Adrenal gland (tissue), 5 donors: ENCODE results near the gene TEX50.

Experiments
- POLR2A ChIP-seq, 2 donors: fragments of 450-650 bp; IDR thresholded peaks; one replicate each; pipeline ENCODE4 v1.6.1; 2017; ENCODE audit warnings: antibody characterized with exemption in 2 of 2, mild to moderate bottlenecking in 2 of 2, moderate library complexity in 1 of 2
- TF ChIP-seq, protein P1 (sequence below), 6 experiments: fragments of 450-650 bp in 4 of 6; fragments of 200-600 bp in 2 of 6; sonication (generic) in 1 of 6; IDR thresholded peaks; 1 replicate in 5 of 6; 2 replicates in 1 of 6; pipeline versions ENCODE4 v1.5.1 to v1.8.0; 2016 to 2021; ENCODE audit warnings: antibody characterized with exemption in 6 of 6, mild to moderate bottlenecking in 2 of 6, moderate library complexity in 1 of 6
- donor health status: DM: no; HTN: no; CAD: no.

DNA sequence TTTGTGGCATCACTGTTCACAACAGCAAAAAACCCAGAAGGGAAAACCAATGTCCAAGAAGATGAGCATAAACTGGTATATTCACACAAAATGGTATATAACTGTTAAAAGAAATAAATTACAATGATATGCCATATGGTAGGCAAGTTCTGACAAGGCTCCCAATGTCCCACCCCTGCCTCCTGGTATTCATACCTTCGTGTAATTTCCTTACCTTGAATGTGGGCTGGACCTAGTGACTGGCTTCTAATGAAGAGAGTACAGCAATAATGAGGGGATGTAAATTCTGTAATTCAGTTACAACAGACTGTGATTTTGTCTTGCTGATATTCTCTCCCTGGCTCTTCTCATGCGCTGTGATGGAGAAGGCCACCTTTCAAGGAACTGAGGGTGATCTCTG is 25.2 kb downstream of the TEX50 start:
- TF ChIP-seq, protein P1, sequence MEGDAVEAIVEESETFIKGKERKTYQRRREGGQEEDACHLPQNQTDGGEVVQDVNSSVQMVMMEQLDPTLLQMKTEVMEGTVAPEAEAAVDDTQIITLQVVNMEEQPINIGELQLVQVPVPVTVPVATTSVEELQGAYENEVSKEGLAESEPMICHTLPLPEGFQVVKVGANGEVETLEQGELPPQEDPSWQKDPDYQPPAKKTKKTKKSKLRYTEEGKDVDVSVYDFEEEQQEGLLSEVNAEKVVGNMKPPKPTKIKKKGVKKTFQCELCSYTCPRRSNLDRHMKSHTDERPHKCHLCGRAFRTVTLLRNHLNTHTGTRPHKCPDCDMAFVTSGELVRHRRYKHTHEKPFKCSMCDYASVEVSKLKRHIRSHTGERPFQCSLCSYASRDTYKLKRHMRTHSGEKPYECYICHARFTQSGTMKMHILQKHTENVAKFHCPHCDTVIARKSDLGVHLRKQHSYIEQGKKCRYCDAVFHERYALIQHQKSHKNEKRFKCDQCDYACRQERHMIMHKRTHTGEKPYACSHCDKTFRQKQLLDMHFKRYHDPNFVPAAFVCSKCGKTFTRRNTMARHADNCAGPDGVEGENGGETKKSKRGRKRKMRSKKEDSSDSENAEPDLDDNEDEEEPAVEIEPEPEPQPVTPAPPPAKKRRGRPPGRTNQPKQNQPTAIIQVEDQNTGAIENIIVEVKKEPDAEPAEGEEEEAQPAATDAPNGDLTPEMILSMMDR (IDR thresholded peaks at IDR 0.05), result no peak
- no peak for TF ChIP-seq POLR2A (IDR thresholded peaks at IDR 0.05)
